Measurements from ENCODE around the gene ZHX3. TPM values are rescaled to one million over a fixed set of nuclear protein-coding genes. Genes with fewer than 3 reads are reported as not detected.
A peak's percentile ranks its signal among the peaks of the same experiment; 100 is the strongest.
"Not testable (repeated sequence)": the region's sequence is repeated elsewhere in the genome, so short reads cannot be mapped to it uniquely, and the experiment has no call there.

ZHX3 gene
- polyA plus RNA-seq, 1 donor from 2014 or later = 3.4 TPM

GRCh38 chr20:41329435-41330342, 12.2 kb upstream of the ZHX3 start:
- H3K4me3 Mint-ChIP-seq = no peak overlapping the region
- peaks cover 5 to 12% (median 7%) of the 10 kb centered on the region in 3 donors for H3K4me1 Mint-ChIP-seq
- H3K27me3 Mint-ChIP-seq = no peaks in the 10 kb centered on the region
- no peak overlapping the region for H3K27ac Mint-ChIP-seq
- no peaks in the 10 kb centered on the region for H3K36me3 Mint-ChIP-seq
- no peaks in the 10 kb centered on the region for H3K9me3 Mint-ChIP-seq

- Mint-ChIP-seq H3K27ac (no peak overlapping the region), H3K4me1 (peaks cover 5 to 12% (median 7%) of the 10 kb centered on the region in 3 donors)
Observed at GRCh38 chr20:41327178-41327577, 9.6 kb upstream of the ZHX3 start.

GRCh38 chr20:41320976-41321375, 3.4 kb upstream of the ZHX3 start:
- Mint-ChIP-seq H3K4me1 (peaks cover 8 to 13% (median 13%) of the 10 kb centered on the region in 3 donors), H3K27ac (no peak overlapping the region), H3K4me3 (no peak overlapping the region), H3K27me3 (no peaks in the 10 kb centered on the region), H3K9me3 (no peaks in the 10 kb centered on the region), H3K36me3 (no peaks in the 10 kb centered on the region)

More at GRCh38 chr20:41327178-41327577, 9.6 kb upstream of the ZHX3 start:
- Mint-ChIP-seq H3K4me3 (no peak overlapping the region), H3K9me3 (no peaks in the 10 kb centered on the region), H3K36me3 (no peaks in the 10 kb centered on the region), H3K27me3 (no peaks in the 10 kb centered on the region)

GRCh38 chr20:41320441-41320840, 2.9 kb upstream of the ZHX3 start:
- peaks cover 8 to 16% (median 15%) of the 10 kb centered on the region in 3 donors for H3K4me1 Mint-ChIP-seq
- H3K4me3 Mint-ChIP-seq = peak overlapping the region in 1 of 4 donors; percentile 40
- H3K27ac Mint-ChIP-seq = no peak overlapping the region
- no peaks in the 10 kb centered on the region for H3K9me3 Mint-ChIP-seq
- H3K27me3 Mint-ChIP-seq = no peaks in the 10 kb centered on the region
- no peaks in the 10 kb centered on the region for H3K36me3 Mint-ChIP-seq

- peak overlapping the region; percentile 71 to 91 (median 86) for H3K4me3 Mint-ChIP-seq
- H3K36me3 Mint-ChIP-seq = no peaks in the 10 kb centered on the region
- H3K9me3 Mint-ChIP-seq = no peaks in the 10 kb centered on the region
- H3K4me1 Mint-ChIP-seq = peaks cover 10 to 20% (median 15%) of the 10 kb centered on the region in 3 donors
- H3K27me3 Mint-ChIP-seq = no peaks in the 10 kb centered on the region
- H3K27ac Mint-ChIP-seq = peak overlapping the region; percentile 67 to 82 (median 71)
Observed at GRCh38 chr20:41318271-41318649, 729 bp upstream of the ZHX3 start.

- Mint-ChIP-seq H3K4me1 (peaks cover 10 to 20% (median 15%) of the 10 kb centered on the region in 3 donors), H3K27me3 (no peaks in the 10 kb centered on the region), H3K9me3 (no peaks in the 10 kb centered on the region), H3K36me3 (no peaks in the 10 kb centered on the region), H3K4me3 (peak overlapping the region; percentile 86 to 94 (median 90)), H3K27ac (peak overlapping the region; percentile 9 to 89 (median 86))
Observed at GRCh38 chr20:41316602-41317545, 657 bp downstream of the ZHX3 start.

- Mint-ChIP-seq H3K9me3 (no peaks in the 10 kb centered on the region), H3K36me3 (no peaks in the 10 kb centered on the region), H3K27me3 (no peaks in the 10 kb centered on the region), H3K27ac (peak overlapping the region in 2 of 3 donors; percentile 26 to 89), H3K4me3 (peak overlapping the region; percentile 86 to 94 (median 90)), H3K4me1 (peaks cover 10 to 20% (median 15%) of the 10 kb centered on the region in 3 donors)
Observed at GRCh38 chr20:41316051-41316450, 1.5 kb downstream of the ZHX3 start.

GRCh38 chr20:41314386-41314785, 3.1 kb downstream of the ZHX3 start:
- H3K27ac Mint-ChIP-seq = peak overlapping the region in 1 of 3 donors; percentile 13
- H3K4me3 Mint-ChIP-seq = peak overlapping the region in 1 of 4 donors; percentile 86

GRCh38 chr20:41312009-41312408, 5.5 kb downstream of the ZHX3 start:
- not testable (repeated sequence) for H3K27ac Mint-ChIP-seq, H3K9me3 Mint-ChIP-seq, H3K36me3 Mint-ChIP-seq, H3K4me3 Mint-ChIP-seq, H3K27me3 Mint-ChIP-seq
- peaks cover 7 to 22% (median 15%) of the 10 kb centered on the region in 3 donors for H3K4me1 Mint-ChIP-seq

More at GRCh38 chr20:41314386-41314785, 3.1 kb downstream of the ZHX3 start:
- Mint-ChIP-seq H3K9me3 (no peaks in the 10 kb centered on the region), H3K4me1 (peaks cover 8 to 18% (median 15%) of the 10 kb centered on the region in 3 donors), H3K36me3 (no peaks in the 10 kb centered on the region), H3K27me3 (no peaks in the 10 kb centered on the region)

- H3K9me3 Mint-ChIP-seq = no peaks in the 10 kb centered on the region
- H3K27me3 Mint-ChIP-seq = no peaks in the 10 kb centered on the region
- no peak overlapping the region for H3K4me3 Mint-ChIP-seq
- no peak overlapping the region for H3K27ac Mint-ChIP-seq
- peaks cover 11 to 18% (median 15%) of the 10 kb centered on the region in 3 donors for H3K4me1 Mint-ChIP-seq
- no peaks in the 10 kb centered on the region for H3K36me3 Mint-ChIP-seq
Observed at GRCh38 chr20:41309817-41310216, 7.7 kb downstream of the ZHX3 start.

- Mint-ChIP-seq H3K27me3 (no peaks in the 10 kb centered on the region), H3K4me3 (no peak overlapping the region), H3K36me3 (no peaks in the 10 kb centered on the region), H3K27ac (no peak overlapping the region), H3K4me1 (peaks cover 13 to 16% (median 15%) of the 10 kb centered on the region in 3 donors), H3K9me3 (no peaks in the 10 kb centered on the region)
Observed at GRCh38 chr20:41308726-41309413, 8.7 kb downstream of the ZHX3 start.

GRCh38 chr20:41308290-41308711, 9.2 kb downstream of the ZHX3 start:
- peaks cover 13 to 16% (median 15%) of the 10 kb centered on the region in 3 donors for H3K4me1 Mint-ChIP-seq
- H3K27me3 Mint-ChIP-seq = no peaks in the 10 kb centered on the region
- H3K4me3 Mint-ChIP-seq = no peak overlapping the region
- no peaks in the 10 kb centered on the region for H3K36me3 Mint-ChIP-seq
- no peaks in the 10 kb centered on the region for H3K9me3 Mint-ChIP-seq
- H3K27ac Mint-ChIP-seq = no peak overlapping the region

GRCh38 chr20:41307021-41307420, 10.5 kb downstream of the ZHX3 start:
- Mint-ChIP-seq H3K4me3 (no peak overlapping the region), H3K36me3 (no peaks in the 10 kb centered on the region), H3K27ac (no peak overlapping the region), H3K9me3 (no peaks in the 10 kb centered on the region), H3K27me3 (no peaks in the 10 kb centered on the region), H3K4me1 (peaks cover 13 to 16% (median 15%) of the 10 kb centered on the region in 3 donors)

- Mint-ChIP-seq H3K4me3 (peak overlapping the region in 2 of 4 donors; percentile 43 to 60), H3K27me3 (no peaks in the 10 kb centered on the region), H3K27ac (no peak overlapping the region), H3K4me1 (peaks cover 13 to 16% (median 15%) of the 10 kb centered on the region in 3 donors), H3K36me3 (no peaks in the 10 kb centered on the region), H3K9me3 (no peaks in the 10 kb centered on the region)
Observed at GRCh38 chr20:41306061-41306727, 11.3 kb downstream of the ZHX3 start.

Data from IgD-negative memory B cell (primary cell).